ENCODE data around the gene ACACA.

DNA sequence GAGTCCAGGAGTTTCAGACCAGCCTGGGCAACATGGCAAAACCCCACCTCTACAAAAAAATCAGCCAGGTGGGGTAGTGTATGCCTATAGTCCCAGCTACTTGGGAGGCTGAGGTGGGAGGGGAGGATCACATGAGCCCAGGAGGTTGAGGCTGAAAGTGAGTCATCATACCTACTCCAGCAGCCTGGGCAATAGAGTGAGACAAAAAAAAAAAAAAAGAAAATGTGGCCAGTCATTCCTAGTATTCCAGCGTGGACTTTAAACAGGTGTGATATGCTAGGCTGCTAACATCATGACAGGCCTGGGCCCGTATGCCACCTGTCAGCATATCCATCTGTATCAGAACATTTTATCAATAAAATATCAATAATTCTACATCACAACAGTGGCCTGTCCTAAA lies 314.6 kb downstream of the ACACA start:
- no peak for TF ChIP-seq BACH2 (CRISPR knock-in tag; IDR thresholded peaks at IDR 0.05; ENCODE audit: borderline replicate concordance)
- TF ChIP-seq ZC3H10 (CRISPR knock-in tag; IDR thresholded peaks at IDR 0.05) = no peak
- TF ChIP-seq CSDC2 (CRISPR knock-in tag; IDR thresholded peaks at IDR 0.05) = no peak
- no peak for TF ChIP-seq ZFP3 (CRISPR knock-in tag; IDR thresholded peaks at IDR 0.05)
- TF ChIP-seq ISL1 (CRISPR knock-in tag; IDR thresholded peaks at IDR 0.05) = no peak
- no peak for TF ChIP-seq RARB (CRISPR knock-in tag; IDR thresholded peaks at IDR 0.05)
- no peak for TF ChIP-seq GLIS3 (CRISPR knock-in tag; IDR thresholded peaks at IDR 0.05)
- no peak for TF ChIP-seq ARNTL (CRISPR knock-in tag; IDR thresholded peaks at IDR 0.05; ENCODE audit: borderline replicate concordance, low read depth)
- no peak for TF ChIP-seq ZNF565 (CRISPR knock-in tag; conservative IDR thresholded peaks at IDR 0.05; ENCODE audit: low read depth)
- TF ChIP-seq, protein P1, sequence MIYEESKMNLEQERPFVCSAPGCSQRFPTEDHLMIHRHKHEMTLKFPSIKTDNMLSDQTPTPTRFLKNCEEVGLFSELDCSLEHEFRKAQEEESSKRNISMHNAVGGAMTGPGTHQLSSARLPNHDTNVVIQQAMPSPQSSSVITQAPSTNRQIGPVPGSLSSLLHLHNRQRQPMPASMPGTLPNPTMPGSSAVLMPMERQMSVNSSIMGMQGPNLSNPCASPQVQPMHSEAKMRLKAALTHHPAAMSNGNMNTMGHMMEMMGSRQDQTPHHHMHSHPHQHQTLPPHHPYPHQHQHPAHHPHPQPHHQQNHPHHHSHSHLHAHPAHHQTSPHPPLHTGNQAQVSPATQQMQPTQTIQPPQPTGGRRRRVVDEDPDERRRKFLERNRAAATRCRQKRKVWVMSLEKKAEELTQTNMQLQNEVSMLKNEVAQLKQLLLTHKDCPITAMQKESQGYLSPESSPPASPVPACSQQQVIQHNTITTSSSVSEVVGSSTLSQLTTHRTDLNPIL (CRISPR knock-in tag; IDR thresholded peaks at IDR 0.05; ENCODE audit: low read depth) = no peak
- TF ChIP-seq, protein P2, sequence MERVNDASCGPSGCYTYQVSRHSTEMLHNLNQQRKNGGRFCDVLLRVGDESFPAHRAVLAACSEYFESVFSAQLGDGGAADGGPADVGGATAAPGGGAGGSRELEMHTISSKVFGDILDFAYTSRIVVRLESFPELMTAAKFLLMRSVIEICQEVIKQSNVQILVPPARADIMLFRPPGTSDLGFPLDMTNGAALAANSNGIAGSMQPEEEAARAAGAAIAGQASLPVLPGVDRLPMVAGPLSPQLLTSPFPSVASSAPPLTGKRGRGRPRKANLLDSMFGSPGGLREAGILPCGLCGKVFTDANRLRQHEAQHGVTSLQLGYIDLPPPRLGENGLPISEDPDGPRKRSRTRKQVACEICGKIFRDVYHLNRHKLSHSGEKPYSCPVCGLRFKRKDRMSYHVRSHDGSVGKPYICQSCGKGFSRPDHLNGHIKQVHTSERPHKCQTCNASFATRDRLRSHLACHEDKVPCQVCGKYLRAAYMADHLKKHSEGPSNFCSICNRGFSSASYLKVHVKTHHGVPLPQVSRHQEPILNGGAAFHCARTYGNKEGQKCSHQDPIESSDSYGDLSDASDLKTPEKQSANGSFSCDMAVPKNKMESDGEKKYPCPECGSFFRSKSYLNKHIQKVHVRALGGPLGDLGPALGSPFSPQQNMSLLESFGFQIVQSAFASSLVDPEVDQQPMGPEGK (CRISPR knock-in tag; IDR thresholded peaks at IDR 0.05; ENCODE audit: borderline replicate concordance) = no peak
